Tibial artery (tissue), 4 donors: ENCODE data around the gene STARD4.

Experiments used
- DNase-seq, 2 donors: peaks; one replicate each; pipeline ENCODE4 v3.0.0-alpha.2; 2019
- H3K27ac ChIP-seq, 2 donors: fragments of 200-600 bp; sonication (generic) in 1 of 2; 1 replicate in 1 of 2; 2 replicates in 1 of 2; pipeline ENCODE4 v1.5.1; 2018 to 2019; ENCODE audit warnings: mild to moderate bottlenecking in 1 of 2
- H3K27me3 ChIP-seq, 2 donors: fragments of 200-600 bp; sonication (generic) in 1 of 2; one replicate each; pipeline versions ENCODE4 v1.5.1 to v1.6.0; 2016 to 2019
- H3K36me3 ChIP-seq, 3 donors: fragments of 200-600 bp; sonication (generic) in 2 of 3; one replicate each; pipeline ENCODE4 v1.5.1; 2016 to 2019; ENCODE audit warnings: mild to moderate bottlenecking in 2 of 3
- H3K4me1 ChIP-seq, 4 donors: fragments of 200-600 bp; sonication (generic) in 2 of 4; 1 replicate in 3 of 4; 2 replicates in 1 of 4; pipeline ENCODE4 v1.5.1; 2016 to 2019
- H3K4me3 ChIP-seq, 2 donors: fragments of 200-600 bp; sonication (generic) in 1 of 2; 1 replicate in 1 of 2; 2 replicates in 1 of 2; pipeline ENCODE4 v1.5.1; 2018 to 2019; ENCODE audit warnings: mild to moderate bottlenecking in 2 of 2
- H3K9me3 ChIP-seq, 3 donors: fragments of 200-600 bp; sonication (generic) in 1 of 3; one replicate each; pipeline ENCODE4 v1.5.1; 2016 to 2019
- CTCF ChIP-seq, 2 experiments: fragments of 200-600 bp in 1 of 2; fragments of 450-650 bp in 1 of 2; IDR thresholded peaks; one replicate each; pipeline ENCODE4 v1.5.1; 2017 to 2019; ENCODE audit warnings: antibody characterized with exemption in 2 of 2, mild to moderate bottlenecking in 1 of 2, moderate library complexity in 1 of 2
- intact Hi-C: fragments of 100-400 bp; cut with DNase I; formaldehyde crosslinking; loops from one replicate; pipeline ENCODE4 v1.15.0; 2023; ENCODE audit warnings: low total_unique reads

The STARD4 gene

GRCh38 chr5:111502956-111503355, 9.4 kb downstream of the STARD4 start:
- no peaks in the 10 kb centered on the region for H3K9me3 ChIP-seq
- H3K4me1 ChIP-seq, result peaks cover 0 to 63% (median 4%) of the 10 kb centered on the region in 4 donors
- no peak for TF ChIP-seq CTCF (IDR thresholded peaks at IDR 0.05)
- peaks cover 18 to 23% (median 21%) of the 10 kb centered on the region in 3 donors for H3K36me3 ChIP-seq
- intact Hi-C loops, result no loop called here
- no peak for DNase-seq
- peak overlapping the region; percentile 52 to 95 for H3K27ac ChIP-seq
- H3K4me3 ChIP-seq, result no peak overlapping the region
- H3K27me3 ChIP-seq, result no peaks in the 10 kb centered on the region

DNA sequence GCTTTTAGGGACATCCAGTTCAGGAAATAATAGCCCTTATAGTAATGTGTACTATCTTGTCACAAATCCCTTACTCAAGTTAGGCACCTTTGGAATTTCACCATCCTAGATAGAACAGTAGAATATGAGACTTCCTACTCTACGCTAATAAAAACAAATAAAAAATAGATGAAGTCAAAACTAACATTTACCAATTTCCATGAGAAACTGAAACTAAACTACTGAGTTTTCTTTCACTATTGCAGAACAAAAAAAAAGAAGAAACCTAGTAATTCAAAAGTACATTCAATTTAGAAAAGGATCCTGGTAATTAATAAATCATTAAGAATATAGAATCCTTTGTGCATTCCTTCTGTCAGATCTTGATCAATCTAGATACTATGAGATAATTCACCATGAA, 14.0 kb downstream of the STARD4 start:
- peaks cover 0 to 19% (median 3%) of the 10 kb centered on the region in 4 donors for H3K4me1 ChIP-seq
- DNase-seq, result no peak
- TF ChIP-seq CTCF (IDR thresholded peaks at IDR 0.05), result no peak
- no peak overlapping the region for H3K4me3 ChIP-seq
- no peaks in the 10 kb centered on the region for H3K27me3 ChIP-seq
- H3K36me3 ChIP-seq, result peaks cover 18 to 23% (median 21%) of the 10 kb centered on the region in 3 donors
- no peaks in the 10 kb centered on the region for H3K9me3 ChIP-seq
- intact Hi-C loops, result no loop called here
- no peak overlapping the region for H3K27ac ChIP-seq

- Histone ChIP-seq H3K4me3 (no peak overlapping the region), H3K9me3 (no peaks in the 10 kb centered on the region), H3K27ac (no peak overlapping the region), H3K27me3 (no peaks in the 10 kb centered on the region), H3K4me1 (peaks cover 0 to 3% (median 0%) of the 10 kb centered on the region in 4 donors), H3K36me3 (peaks cover 11 to 16% (median 14%) of the 10 kb centered on the region in 3 donors)
- DNase-seq, result no peak
- intact Hi-C loops, result no loop called here
- TF ChIP-seq CTCF (IDR thresholded peaks at IDR 0.05), result no peak
Measured at GRCh38 chr5:111495159-111495558, 17.2 kb downstream of the STARD4 start.

GRCh38 chr5:111494355-111494999, 17.9 kb downstream of the STARD4 start:
- intact Hi-C loops, result no loop called here
- no peaks in the 10 kb centered on the region for H3K9me3 ChIP-seq
- no peak for DNase-seq
- no peak overlapping the region for H3K4me3 ChIP-seq
- peaks cover 4 to 9% (median 7%) of the 10 kb centered on the region in 3 donors for H3K36me3 ChIP-seq
- no peak for TF ChIP-seq CTCF (IDR thresholded peaks at IDR 0.05)
- H3K27me3 ChIP-seq, result no peaks in the 10 kb centered on the region
- H3K27ac ChIP-seq, result no peak overlapping the region
- peaks cover 0 to 3% (median 0%) of the 10 kb centered on the region in 4 donors for H3K4me1 ChIP-seq

DNA sequence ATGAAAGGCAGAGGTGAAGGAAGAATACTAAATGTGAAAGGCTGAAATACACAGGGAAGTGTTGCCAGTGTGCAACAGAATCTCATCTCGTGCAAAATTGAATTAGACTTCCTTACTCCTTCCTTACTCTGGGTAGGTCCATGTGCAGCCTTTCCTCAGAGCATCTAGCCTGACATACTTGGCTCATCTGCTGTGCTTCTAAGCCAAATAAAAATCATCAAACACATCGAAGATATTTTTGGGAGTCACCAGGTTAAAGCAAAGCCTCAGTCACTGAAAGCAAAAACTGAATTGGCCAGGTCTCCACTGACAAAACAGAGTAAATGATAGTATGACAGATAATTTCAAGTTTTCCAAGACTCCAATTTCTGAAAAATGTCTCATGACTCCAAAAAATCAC, 19.3 kb downstream of the STARD4 start:
- no peak for TF ChIP-seq CTCF (IDR thresholded peaks at IDR 0.05)
- no peak overlapping the region for H3K4me3 ChIP-seq
- no peak overlapping the region for H3K27ac ChIP-seq
- no peaks in the 10 kb centered on the region for H3K27me3 ChIP-seq
- DNase-seq, result no peak
- no peaks in the 10 kb centered on the region for H3K4me1 ChIP-seq
- H3K36me3 ChIP-seq, result no peaks in the 10 kb centered on the region
- intact Hi-C loops, result no loop called here
- H3K9me3 ChIP-seq, result no peaks in the 10 kb centered on the region
